Stimulated activated CD4-positive, alpha-beta T cell treated with anti-CD3 and anti-CD28 coated beads, Interleukin-12 subunit alpha, Interleukin-12 subunit beta, amount 100 ng/mL, for 4 hours (primary cell): ENCODE data around the gene B3GNT7.
"Not testable (repeated sequence)": the region's sequence is repeated elsewhere in the genome, so short reads cannot be mapped to it uniquely, and the experiment has no call there.

Experiments used
- DNase-seq: peaks from one replicate; pipeline ENCODE4 v3.0.0-alpha.2; 2020

Gene B3GNT7

DNA sequence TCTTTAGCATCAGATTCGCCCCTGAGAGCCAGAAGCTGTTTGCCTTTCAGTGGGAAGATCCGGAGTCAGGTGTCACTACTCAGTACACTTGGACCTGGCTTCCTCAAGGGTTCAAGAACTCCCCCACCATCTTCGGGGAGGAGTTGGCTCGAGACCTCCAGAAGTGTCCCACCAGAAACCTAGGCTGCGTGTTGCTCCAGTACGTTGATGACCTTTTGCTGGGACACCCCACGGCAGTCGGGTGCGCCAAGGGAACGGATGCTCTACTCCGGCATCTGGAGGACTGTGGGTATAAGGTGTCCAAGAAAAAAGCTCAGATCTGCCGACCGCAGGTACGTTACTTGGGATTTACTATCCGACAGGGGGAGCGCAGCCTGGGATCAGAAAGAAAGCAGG, 8.7 kb downstream of the B3GNT7 start:
- DNase-seq: not testable (repeated sequence)

DNA sequence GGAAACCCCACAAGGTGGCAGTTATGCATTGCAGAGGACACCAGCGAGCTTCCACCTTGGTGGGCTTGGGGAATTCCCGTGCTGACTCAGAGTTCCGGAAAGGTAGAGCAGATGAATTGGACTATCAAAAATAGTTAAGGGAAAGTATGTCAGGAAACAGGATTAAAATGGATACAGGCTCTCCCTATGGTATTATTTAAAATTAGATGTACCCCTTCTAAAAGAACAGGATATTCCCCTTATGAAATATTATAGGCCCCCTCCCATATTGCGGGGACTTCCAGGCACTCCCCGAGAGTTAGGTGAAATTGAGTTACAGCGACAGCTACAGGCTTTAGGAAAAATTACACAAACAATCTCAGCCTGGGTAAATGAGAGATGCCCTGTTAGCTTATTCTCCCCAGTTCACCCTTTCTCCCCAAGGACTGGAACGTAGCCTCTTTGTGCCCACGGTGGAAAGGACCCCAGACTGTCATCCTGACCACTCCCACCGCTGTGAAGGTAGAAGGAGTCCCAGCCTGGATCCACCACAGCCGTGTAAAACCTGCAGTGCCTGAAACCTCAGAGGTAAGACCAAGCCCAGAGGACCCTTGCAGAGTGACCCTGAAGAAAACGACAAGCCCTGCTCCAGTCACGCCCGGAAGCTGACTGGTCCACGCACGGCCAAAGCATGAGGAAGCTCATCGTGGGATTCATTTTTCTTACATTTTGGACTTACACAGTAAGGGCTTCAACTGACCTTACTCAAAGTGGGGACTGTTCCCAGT, 10.3 kb downstream of the B3GNT7 start:
- peak; percentile 26 for DNase-seq

DNA sequence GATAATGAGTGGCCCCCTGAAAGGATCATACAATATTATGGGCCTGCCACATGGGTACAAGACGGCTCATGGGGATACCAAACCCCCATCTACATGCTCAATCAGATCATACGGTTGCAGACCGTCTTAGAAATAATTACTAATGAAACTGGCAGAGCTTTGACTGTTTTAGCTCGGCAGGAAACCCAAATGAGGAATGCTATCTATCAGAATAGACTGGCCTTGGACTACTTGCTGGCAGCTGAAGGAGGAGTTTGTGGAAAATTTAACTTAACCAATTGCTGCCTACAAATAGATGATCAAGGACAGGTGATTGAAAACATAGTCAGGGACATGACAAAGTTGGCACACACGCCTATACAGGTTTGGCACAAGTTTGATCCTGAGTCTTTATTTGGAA, 12.2 kb downstream of the B3GNT7 start:
- not testable (repeated sequence) for DNase-seq

DNA sequence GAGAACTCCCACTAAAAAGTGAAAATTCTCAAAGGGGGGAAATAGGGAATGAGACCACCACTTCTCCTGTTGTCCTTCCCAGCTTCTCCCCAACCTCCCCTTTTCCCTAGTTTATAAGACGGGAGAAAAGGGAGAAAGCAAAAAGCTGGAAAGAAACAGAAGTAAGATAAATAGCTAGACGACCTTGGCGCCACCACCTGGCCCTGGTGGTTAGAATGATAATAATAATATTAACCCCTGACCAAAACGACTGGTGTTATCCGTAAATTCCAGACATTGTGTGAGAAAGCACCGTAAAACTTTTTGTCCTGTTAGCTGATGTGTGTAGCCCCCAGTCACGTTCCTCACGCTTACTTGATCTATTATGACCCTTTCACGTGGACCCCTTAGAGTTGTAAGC, 12.8 kb downstream of the B3GNT7 start:
- not testable (repeated sequence) for DNase-seq

DNA sequence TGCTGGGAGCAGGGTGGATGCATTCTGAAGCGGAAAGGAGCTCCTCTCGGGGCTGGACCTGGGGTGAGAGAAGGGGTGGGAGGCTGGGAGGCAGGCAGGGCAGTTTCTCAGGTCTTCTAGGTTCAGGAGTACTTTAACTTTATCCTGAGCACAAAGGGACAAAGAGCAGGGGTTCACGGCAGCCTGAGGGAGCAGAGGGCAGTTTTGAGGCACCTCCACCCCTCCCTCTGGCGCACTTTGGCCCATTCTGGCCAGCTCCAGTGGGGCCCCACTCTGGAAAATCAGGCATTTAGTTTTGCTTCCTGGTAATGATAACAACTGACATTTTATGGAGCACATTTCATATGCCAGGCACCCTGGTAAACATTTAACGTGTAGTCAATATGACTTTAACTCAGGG, 14.3 kb downstream of the B3GNT7 start:
- DNase-seq: no peak

DNA sequence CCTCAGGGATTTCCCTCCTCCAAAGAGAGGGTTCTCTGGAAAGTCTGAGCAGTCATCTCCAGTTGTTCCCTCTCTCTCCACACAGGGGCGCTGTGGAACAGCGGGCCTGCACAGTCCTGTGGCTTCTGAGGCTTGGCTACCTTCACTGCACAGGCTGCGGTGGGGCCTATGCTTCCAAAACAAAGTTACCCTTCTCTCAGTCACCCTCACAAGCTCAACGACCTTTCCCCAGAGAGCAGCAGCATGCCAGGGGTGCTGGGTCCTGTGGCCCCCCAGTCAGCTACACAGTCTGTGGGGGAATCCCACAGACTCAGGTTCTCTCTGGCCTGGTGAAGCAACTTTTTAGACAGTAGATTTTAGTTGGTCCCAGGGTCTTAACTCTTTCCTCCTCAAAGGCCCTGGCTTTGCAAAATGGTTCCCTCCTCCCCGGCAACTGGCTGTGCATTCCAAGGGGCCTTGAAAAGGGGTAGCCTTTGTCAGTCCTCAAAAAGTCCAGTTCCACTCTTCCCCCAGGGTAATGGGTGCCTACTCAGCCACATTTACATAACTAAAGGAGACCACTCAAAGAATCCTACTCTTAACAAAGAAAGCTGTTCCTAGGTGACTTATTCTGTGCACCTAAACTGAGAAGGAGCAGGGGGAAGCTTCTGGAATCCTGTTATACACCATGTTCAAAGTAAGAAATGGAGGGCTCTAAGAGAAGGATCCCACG, 14.9 kb downstream of the B3GNT7 start:
- no peak for DNase-seq

DNA sequence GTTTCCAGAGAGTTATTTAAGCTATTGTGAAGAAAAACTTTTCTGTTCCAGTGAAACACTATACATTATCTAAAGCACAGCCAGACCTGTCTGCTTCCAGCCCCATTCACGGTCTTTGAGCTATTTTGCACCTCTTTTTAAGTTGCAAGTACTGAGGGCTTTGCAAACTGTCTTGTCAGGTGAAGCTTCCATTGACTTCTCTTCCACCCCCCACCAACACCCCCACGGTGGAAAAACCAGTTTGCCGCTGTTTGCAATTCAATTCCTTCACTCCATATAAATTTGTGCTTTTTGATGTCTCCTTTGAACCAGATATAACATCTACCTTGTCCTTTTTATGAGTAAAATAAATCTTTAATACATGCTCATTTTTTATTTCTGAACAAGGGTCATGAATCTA, 15.7 kb downstream of the B3GNT7 start:
- DNase-seq: no peak

DNA sequence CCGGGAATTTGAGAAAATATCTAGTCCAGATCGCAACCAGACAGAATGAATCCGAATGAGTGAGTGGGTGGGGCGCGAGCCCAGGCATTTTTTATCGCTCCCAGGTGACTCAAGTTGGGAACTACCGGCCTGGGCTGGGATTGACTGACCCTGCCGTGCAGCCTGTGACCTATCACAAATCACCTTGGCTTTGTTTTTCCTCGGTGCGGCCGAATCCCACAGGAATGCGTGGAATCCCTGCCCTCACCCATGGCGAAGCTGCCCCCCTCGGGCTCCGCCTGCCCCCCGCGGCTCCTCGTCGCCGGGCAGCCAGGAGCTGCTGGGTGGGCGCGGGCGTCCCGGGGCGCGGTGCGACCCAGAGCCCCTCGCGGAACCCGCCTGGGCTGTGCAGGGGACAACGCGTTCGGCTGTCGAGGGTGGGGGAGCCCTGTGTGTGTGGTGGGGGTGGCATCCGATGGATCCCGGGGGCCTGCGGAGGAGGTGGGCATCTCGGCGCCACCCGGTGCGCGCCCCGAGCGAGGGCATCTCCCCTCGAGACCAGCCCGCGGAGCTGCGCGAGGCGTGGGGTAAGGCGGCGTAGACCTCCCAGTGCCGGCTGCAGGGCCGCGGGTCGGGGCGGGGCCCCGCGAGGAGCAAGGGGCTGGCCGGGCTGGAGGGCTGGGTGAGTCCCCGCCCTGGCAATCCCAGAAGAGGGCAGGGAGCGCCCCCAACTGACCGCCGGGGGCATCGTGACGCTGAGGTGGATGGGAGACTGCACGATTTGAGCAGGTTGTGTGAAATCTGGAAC, 16.5 kb downstream of the B3GNT7 start:
- peak; percentile 64 for DNase-seq

DNA sequence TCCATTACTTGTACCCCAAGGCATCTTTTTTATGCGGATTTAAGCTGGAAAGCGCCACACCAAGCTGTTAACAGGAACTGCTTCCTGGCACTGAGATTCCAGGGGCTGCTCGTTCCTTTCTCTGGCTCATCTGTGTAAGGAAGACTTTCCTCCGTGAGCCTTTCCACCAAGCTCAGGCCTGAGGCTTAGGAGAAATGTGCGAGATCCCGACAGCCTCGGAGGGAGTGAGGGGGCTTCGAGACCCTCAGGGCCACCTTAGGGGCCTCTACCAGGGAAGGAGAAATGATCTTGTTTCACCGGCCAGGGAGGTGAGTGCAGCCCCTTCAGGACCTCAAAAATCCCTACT, 17.1 kb downstream of the B3GNT7 start:
- no peak for DNase-seq

DNA sequence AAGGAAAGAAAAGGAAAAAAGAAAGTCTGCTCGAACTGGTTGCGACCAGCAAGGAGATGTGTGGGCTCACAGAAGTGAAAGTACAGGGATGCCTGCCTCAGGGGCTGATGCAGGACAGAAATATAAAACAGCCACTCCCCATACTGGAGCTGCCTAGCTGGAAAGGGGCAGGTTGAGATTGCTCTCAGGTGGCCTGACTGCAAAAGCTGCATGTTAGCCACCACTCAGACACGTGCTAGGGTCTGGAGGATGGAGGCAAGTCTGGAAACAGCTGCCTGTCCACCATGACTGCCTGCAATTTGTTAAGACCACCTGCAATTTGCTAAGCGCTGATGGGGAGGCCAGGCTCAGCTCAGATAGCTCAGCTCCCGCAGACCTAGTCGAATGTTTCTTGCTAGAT, 17.9 kb downstream of the B3GNT7 start:
- DNase-seq: no peak

DNA sequence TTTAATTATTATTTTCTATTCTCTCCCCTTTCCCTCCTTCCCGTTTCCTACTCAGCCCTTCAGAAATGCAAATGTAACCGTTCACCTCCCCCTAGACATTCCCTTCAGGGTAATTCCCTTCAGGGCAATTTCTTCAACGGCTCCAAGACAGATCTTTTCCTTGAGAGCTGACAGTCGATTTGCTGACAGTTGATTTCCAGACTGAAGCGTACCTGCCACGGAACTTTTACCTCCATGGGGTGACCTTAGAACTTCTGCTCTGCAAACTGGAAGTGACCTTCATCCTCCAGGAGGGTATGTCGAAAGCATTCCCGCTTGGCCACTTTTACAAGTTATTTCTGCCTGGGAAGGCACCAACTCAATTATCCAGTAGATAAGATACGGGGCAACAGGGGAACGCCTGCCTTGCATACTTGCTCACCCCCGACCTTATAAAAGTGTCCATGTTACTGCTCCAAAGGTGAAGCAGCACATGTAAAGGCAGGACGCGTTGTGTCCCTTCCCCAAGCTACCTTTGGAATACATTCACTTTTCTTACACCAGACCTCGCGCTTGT, 18.5 kb downstream of the B3GNT7 start:
- no peak for DNase-seq

DNA sequence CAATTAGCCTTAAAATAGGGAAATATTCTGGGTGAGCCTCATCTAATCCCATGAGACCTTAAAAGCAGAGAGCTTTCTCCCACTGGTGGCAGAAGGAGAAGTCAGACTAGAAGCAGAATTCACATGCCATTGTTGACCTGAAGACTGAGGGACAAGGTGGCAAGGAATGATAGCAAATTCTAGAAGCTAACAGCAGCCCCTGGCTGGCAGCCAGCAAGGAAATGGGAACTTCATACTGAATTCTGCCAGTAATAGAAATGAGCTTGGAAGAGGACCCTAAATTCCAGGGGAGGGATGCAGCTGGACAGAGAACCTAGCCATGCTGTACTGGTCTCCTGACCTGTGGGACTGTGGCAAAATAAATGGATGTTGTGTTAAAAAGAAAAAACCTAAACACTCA, 19.5 kb downstream of the B3GNT7 start:
- DNase-seq: no peak

DNA sequence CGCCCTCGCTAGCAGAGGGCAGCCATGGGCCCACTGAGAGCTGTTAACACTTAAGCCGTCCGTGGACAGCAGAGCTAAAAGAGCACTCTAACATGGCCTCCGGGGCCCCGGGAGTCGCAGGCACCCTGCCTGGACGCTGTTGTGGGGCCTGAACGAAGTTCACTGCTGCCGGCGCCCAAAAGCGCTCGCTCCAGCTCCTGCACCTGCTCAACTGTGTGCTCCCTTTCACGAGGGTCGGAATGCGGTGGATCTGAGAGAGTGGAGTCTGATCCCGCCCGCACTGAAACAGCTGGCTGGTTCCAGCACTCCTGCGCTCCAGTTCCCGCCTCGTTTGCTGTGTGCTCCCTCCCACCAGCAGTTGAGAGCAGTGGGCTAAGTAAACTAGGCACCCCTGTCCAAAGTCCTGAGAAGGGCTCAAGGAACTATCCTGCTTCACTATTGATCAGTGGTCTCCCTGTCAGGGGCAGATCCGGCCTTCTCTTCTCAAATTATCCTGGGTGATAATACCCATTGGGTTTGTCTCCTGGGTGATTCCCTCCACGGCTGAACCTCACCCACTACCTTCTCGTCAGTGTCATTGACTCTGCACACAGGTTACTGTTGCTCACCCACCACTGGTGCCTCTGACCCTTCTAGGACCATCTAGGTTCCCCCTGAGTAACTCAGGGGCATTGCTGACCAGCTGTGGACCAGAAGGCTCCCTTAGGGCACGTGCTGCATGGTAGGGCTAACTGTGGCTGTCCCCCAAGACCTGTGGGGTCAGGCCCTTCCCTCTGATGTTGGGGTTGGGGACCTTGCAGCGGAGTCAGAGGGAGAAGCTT, 23.5 kb downstream of the B3GNT7 start:
- DNase-seq: no peak

DNA sequence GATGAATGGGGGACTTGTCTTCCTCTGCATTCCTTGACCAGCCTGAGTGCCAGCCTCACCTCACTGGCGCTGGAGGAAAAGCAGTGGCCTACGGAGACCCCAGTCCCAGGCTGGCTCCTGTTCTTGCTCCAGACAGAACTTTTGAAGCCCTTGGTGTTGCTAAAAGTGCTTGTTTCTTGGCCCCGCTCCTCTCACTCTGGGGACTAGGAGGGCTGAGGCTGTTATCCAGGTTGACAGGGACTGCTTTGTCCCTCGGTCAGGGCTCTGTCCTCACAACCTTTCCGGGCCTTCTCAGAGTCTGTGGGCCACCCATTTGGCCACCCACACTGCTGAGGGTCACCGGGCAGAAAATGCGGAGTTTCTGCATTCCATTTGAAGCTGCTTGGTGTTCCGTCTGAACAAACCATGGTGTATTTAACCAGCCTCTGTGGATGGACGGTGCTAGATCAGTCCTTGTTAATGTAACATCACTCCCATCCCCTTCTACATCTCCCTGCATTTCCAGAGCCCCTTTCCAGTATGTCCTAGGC, 25.6 kb downstream of the B3GNT7 start:
- DNase-seq: no peak

DNA sequence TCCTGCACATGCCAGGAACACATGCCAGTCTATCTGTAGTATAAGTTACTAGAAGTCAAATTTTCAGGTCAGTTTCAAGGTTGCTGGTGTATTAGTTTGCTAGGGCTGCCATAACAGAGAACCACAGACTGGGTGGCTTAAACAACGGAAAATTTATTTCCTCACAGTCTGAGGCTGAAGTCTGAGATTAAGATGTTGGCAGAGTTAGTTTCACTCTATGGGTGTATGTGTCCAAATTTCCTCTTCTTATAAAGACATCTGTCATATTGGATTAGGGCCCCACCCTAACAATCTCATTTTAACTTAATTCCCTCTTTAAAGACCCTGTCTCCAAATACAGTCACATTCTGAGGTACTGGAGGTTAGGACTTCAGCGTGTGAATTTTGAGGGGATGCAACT, 26.5 kb downstream of the B3GNT7 start:
- DNase-seq: no peak

DNA sequence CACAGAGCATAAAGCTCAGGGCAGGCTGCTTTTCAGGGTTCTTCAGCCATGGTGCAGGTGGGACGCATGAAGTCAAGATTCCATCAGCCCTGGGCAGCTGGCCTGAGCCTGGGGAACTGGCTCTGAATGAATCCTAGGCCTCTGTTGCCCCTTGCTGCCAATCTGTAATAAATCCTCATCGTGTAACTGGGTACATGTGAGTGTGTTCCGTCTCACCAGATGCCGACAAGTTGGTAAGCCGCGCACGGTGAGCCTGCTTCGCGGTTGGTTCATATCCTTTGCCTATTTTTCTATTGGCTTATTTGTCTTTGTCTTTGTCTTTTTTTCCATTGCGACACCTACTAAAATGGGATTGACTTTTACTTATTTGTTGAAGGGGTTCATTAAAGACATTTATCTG, 27.7 kb downstream of the B3GNT7 start:
- DNase-seq: no peak

DNA sequence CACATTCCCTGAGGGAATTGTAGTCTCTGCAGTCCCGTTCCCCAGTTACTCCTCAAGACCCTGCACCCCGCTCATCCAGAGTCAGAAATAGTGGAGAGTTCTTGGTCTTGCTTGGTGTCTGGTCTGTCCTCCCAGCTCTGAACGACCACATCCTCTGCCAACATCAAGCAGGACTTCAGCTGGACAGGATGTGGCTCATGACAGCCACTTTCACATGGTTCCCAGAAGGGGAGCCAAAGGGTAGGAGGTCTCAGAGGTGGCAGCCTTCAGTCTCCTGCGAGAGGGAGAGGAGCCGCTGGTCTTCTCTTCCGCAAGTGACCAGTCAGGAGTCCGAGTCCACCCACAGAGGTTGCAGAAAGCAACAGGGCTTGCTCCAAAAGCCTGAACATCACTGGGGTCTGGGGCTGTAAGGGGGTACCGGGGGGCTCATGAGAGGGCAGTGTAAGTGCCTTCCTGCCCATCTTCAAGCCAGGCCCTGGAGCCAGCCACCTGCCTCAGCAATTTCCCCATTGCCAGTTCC, 29.8 kb downstream of the B3GNT7 start:
- DNase-seq: no peak

DNA sequence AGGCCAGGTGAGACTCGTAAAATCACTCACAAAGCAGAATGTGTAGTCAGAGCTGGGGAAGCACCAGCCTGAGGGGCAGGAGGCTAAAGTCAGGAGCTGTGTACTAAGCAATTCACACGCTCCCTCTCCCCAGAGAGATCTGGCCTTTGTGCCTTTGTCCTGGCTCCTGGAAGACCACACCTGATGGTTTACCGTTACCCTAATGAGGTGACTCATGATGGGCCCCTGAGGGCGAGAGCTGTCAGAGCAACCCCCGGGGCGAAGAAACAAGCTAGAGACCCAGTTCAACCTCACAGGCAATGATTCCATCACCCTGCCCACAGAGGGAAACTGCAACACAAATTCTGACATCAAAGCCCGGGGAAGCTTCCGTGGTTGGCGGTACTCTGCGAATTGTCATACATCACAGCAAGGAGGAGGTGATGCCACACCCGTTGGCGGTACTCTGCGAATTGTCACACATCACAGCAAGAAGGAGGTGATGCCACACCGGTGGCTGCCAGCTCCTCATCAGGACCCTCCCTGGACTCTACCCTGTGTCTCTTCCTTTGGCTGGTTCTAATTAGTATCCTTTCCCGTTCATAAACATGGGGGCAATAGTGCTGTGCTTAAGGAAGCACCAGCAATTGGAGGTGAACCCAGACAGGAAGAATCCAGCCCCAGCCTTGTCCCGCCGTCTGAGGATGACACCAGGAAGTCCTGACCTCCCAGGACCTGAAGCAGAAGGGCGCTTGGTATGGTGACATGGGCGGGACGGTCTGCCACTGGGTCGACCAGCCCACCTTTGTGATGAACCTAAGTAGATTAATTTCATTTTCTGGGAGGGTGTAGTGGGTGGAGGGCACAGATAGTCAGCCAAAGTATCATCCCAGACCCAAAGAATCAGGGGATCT, 30.5 kb downstream of the B3GNT7 start:
- peak; percentile 21 for DNase-seq

DNA sequence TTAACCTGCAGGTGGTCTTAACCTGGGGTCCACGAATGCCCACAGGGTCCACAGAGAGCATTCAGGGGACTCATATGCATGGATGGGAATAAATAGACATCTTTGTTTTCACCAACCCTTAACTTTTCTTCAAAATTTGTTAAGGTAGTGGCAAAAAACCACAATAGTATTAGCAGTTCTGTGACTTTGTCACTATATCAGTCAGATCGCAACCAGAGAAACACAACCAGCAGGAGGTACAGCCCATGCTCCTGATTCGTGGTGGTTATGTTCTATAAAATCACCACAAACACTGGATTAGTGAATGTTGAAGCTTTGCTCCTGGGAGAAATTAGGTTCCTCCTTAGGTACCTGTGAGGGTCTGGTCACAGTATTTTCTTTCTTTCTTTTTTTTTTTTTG, 31.6 kb downstream of the B3GNT7 start:
- no peak for DNase-seq

DNA sequence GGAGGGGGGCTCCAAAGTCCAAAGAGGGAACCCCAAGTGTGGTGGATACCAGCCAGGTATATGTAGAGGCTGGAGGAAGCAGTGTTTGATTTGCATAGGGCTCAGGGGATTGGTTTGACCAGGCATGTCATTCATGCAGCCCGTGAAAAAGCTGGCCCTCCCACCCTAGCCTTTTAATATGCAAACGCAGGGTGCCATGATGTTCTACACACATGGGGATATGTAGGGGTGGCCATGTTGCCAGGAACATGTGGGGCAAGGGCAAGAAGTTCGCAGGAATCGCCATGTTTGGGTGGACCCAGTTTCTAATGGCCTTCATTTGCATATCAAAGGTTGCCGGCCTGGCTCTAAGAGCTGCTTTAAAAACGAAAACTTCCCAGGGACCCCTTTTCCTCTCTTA, 33.6 kb downstream of the B3GNT7 start:
- DNase-seq: no peak

DNA sequence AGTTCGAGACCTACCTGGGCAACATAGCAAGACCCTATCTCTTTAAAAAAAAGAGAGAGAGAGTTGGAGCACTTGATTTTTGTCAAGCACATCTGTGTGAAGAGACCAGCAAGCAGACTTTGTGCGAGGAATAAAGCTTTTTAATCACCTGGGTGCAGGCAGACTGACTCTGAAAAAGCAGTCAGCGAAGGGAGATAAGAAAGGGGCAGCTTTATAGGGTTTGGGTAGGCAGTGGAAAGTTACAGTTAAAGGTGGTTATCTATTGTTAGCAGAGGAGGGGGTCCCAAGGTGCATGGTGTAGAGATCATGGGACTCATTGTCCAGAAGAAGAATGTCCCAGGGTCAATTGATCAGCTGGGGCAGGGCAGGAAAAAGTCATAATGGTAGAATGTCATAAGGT, 34.4 kb downstream of the B3GNT7 start:
- DNase-seq: no peak
